ENCODE measurements around the gene SHISA8. TPM values are rescaled to one million over a fixed set of nuclear protein-coding genes. Genes with fewer than 3 reads are reported as not detected.

Gene SHISA8
- total and polyA plus RNA-seq, 7 donors = 0.15 to 0.26 (median 0.26) TPM; not detected in 4

DNA sequence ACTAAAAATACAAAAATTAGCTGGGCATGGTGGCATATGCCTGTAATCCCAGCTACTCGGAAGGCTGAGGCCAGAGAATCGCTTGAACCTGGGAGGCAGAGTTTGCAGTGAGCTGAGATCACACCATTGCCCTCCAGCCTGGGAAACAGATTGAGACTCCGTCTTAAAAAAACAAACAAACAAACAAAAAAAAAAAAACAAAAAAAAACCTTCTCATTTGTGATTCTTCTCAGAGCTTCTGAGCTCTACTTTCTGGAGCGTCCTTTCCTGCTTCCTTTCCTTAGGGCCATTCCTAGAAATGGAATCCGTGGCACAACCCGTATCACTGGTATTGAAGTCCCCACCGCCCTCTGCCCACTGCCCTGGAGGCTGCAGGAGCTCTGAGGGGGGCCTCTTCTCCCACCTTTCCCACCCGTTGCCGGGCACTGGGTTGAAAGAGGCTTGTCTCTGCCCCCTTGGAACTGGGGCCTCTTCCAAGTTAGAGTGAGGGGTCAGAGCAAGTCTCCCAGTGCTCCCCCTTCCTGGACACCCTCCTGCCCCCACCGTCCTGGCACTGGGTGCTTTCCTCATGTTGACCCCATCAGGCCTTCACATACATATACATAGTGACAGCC lies 2.0 kb upstream of the SHISA8 start:
- Histone ChIP-seq H3K4me3 (no peak overlapping the region), H3K27me3 (ENCODE audit: insufficient read depth in 3 of 3, low read length in 2 of 3) (peaks cover 0 to 62% (median 21%) of the 10 kb centered on the region in 3 donors), H3K27ac (no peak overlapping the region), H3K4me1 (peaks cover 6% of the 10 kb centered on the region), H3K36me3 (ENCODE audit: insufficient read depth in 1 of 2, low read depth in 1 of 2) (no peaks in the 10 kb centered on the region), H3K9me3 (no peaks in the 10 kb centered on the region)
- intact Hi-C loops (cut with DNase I) = no loop called here
- TF ChIP-seq, protein P1, sequence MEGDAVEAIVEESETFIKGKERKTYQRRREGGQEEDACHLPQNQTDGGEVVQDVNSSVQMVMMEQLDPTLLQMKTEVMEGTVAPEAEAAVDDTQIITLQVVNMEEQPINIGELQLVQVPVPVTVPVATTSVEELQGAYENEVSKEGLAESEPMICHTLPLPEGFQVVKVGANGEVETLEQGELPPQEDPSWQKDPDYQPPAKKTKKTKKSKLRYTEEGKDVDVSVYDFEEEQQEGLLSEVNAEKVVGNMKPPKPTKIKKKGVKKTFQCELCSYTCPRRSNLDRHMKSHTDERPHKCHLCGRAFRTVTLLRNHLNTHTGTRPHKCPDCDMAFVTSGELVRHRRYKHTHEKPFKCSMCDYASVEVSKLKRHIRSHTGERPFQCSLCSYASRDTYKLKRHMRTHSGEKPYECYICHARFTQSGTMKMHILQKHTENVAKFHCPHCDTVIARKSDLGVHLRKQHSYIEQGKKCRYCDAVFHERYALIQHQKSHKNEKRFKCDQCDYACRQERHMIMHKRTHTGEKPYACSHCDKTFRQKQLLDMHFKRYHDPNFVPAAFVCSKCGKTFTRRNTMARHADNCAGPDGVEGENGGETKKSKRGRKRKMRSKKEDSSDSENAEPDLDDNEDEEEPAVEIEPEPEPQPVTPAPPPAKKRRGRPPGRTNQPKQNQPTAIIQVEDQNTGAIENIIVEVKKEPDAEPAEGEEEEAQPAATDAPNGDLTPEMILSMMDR (IDR thresholded peaks at IDR 0.05) = no peak
- DNase-seq (no peak), ATAC-seq (no peak)
- 68 to 71% (median 70%) methylated on average over 10 of the region's 10 CpGs for WGBS, 3 donors

DNA sequence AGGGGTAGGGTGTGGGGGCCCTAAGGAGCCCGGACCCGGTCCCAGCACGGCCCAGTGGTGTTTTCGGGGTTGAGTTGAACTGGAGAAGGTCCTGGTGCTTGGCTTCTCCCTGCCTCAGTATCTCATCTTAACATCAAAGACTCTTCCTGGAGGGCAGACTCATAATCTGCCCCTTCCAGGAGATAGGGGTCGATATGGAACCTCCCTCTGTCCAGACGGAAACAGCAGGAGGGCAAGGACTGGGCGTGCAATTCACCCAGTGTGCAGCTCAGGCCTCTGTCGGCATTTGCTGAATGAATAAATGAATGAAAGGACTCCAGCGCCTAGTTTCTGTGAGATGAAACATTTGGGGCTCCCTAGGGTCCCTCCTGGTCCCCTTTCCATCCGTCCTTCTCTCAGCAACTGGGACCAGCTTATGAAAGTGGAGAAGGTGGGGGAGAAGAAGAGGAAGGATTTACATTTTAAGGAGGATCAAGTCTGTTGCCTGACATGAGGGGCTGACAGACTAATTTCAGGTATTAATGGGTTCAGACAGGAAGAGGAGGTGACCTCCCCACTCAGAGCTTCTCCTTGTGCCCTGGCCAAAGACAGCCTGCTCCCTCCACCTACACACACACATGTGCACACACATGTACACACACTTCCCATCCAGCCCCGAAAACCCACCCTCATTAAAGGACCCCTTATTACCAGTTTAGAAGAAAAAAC lies 1.1 kb upstream of the SHISA8 start:
- intact Hi-C loops (cut with DNase I) = no loop called here
- H3K4me3 ChIP-seq = no peak overlapping the region
- no peaks in the 10 kb centered on the region for H3K9me3 ChIP-seq
- H3K27ac ChIP-seq = no peak overlapping the region
- no peak for ATAC-seq
- no peak for DNase-seq
- H3K27me3 ChIP-seq (ENCODE audit: insufficient read depth in 3 of 3, low read length in 2 of 3) = peaks cover 0 to 71% (median 24%) of the 10 kb centered on the region in 3 donors
- TF ChIP-seq, protein P1 (IDR thresholded peaks at IDR 0.05) = no peak
- peaks cover 7% of the 10 kb centered on the region for H3K4me1 ChIP-seq
- H3K36me3 ChIP-seq (ENCODE audit: insufficient read depth in 1 of 2, low read depth in 1 of 2) = no peaks in the 10 kb centered on the region
- 51 to 66% (median 56%) methylated on average over 11 of the region's 11 CpGs for WGBS, 3 donors

DNA sequence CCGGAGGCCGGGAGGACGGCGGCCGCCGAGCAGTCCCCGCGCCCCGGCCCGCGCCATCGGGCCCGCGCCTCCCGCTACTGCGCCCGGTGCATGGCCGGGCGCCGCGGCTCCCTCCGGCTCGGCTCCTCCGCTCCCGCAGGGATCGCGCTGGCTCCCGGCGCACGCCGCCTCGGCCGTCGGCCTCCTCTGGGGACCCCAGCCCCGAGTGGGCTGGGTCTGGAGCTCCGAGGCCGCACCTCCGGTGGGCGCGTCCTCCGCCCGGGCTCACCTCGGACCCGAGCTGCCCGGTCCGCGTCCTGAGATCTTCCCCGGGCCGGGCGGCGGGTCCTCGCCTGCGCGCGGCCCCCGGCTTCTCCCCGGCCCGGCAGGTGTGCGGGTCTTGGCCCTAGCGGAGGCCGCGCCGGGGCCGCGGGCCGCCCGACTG lies 251 bp downstream of the SHISA8 start:
- peaks cover 0 to 78% (median 27%) of the 10 kb centered on the region in 3 donors for H3K27me3 ChIP-seq (ENCODE audit: insufficient read depth in 3 of 3, low read length in 2 of 3)

DNA sequence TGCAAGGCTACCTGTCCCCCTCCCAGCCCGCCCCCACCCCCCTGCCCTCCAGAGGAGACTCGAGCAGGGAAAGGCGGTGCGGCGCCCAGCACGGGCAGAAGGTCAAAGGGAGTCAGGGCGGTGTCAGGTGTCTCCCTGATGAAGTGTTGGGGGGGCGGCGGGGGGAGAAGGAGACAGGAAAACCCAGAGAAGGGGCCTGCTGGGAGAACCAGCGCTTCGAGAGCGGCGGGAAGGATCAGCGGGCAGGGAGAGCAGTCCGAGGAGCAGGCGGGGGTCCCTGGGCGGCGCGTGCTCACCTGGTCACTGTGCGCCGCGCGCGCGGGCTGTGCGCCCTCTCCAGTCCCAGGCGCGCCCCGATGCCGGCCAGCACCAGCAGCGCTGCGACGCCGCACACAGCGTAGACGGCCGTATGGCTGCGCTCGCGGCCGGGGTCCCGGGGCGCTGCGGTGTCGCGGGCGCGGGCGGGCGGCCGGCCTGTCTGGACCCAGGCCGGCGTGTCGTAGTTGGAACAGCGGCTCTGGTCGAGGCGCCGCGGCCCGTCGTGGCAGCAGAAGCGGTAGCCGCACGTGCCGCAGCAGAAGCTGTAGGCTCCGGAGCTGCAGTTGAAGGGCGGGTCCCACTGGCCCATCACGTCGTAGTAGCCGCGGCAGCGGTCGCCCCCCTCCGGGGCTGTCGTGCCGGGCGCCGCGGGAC lies 886 bp downstream of the SHISA8 start:
- intact Hi-C loops (cut with DNase I) = no loop called here

More for the DNA sequence above, 251 bp downstream of the SHISA8 start:
- DNase-seq (no peak), ATAC-seq (no peak)
- Histone ChIP-seq H3K36me3 (ENCODE audit: insufficient read depth in 1 of 2, low read depth in 1 of 2) (no peaks in the 10 kb centered on the region), H3K4me3 (peak overlapping the region; percentile 57), H3K4me1 (peaks cover 12% of the 10 kb centered on the region), H3K9me3 (no peaks in the 10 kb centered on the region), H3K27ac (no peak overlapping the region)
- WGBS, 3 donors = 0 to 1% (median 1%) methylated on average over 24 to 67 of the region's 67 CpGs
- intact Hi-C loops (cut with DNase I) = no loop called here
- TF ChIP-seq, protein P1 (IDR thresholded peaks at IDR 0.05) = no peak

More for the DNA sequence above, 886 bp downstream of the SHISA8 start:
- no peak overlapping the region for H3K4me3 ChIP-seq
- no peaks in the 10 kb centered on the region for H3K9me3 ChIP-seq
- no peak for ATAC-seq
- H3K4me1 ChIP-seq = peaks cover 12% of the 10 kb centered on the region
- WGBS, 3 donors = 3 to 4% (median 3%) methylated on average over 59 to 79 of the region's 79 CpGs
- H3K27ac ChIP-seq = no peak overlapping the region
- DNase-seq = no peak
- H3K27me3 ChIP-seq (ENCODE audit: insufficient read depth in 3 of 3, low read length in 2 of 3) = peaks cover 0 to 75% (median 27%) of the 10 kb centered on the region in 3 donors
- TF ChIP-seq, protein P1 (IDR thresholded peaks at IDR 0.05) = no peak
- no peaks in the 10 kb centered on the region for H3K36me3 ChIP-seq (ENCODE audit: insufficient read depth in 1 of 2, low read depth in 1 of 2)
